T follicular helper cell (primary cell): ENCODE measurements around the gene DPYSL5.
A peak's percentile ranks its signal among the peaks of the same experiment; 100 is the strongest.

Source experiments
- DNase-seq: peaks from one replicate; pipeline ENCODE4 v3.0.0-alpha.2; 2020; ENCODE audit warnings: low read depth

The DPYSL5 gene

GRCh38 chr2:26968001-26968400 is 120.1 kb downstream of the DPYSL5 start:
- no peak for DNase-seq

GRCh38 chr2:26969077-26969844 is 121.3 kb downstream of the DPYSL5 start:
- DNase-seq = no peak

GRCh38 chr2:26970244-26970927 is 122.5 kb downstream of the DPYSL5 start, which contains the start of gene MAPRE3:
Gene MAPRE3 (plus strand): TSS chr2:26970637. CDS start chr2:27022219, 51,582 bp downstream.
- DNase-seq = peak; percentile 78

GRCh38 chr2:26970928-26971627 is 123.1 kb downstream of the DPYSL5 start:
- DNase-seq = no peak

- DNase-seq = no peak
Measured at GRCh38 chr2:26971911-26972786, 124.2 kb downstream of the DPYSL5 start.

- no peak for DNase-seq
Measured at GRCh38 chr2:26974352-26974751, 126.4 kb downstream of the DPYSL5 start.

- no peak for DNase-seq
Measured at GRCh38 chr2:26975102-26975501, 127.2 kb downstream of the DPYSL5 start.

- DNase-seq = no peak
Measured at GRCh38 chr2:26975656-26976055, 127.7 kb downstream of the DPYSL5 start.

- no peak for DNase-seq
Measured at GRCh38 chr2:26976237-26976636, 128.3 kb downstream of the DPYSL5 start.

GRCh38 chr2:26977012-26977411 is 129.1 kb downstream of the DPYSL5 start:
- DNase-seq = no peak

GRCh38 chr2:26978061-26978596 is 130.2 kb downstream of the DPYSL5 start:
- no peak for DNase-seq

- DNase-seq = no peak
Measured at GRCh38 chr2:26979741-26980140, 131.8 kb downstream of the DPYSL5 start.

- DNase-seq = no peak
Measured at GRCh38 chr2:26980971-26981370, 133.0 kb downstream of the DPYSL5 start.

- peak; percentile 3 for DNase-seq
Measured at GRCh38 chr2:26982102-26982742, 134.3 kb downstream of the DPYSL5 start.

- no peak for DNase-seq
Measured at GRCh38 chr2:26983746-26984145, 135.8 kb downstream of the DPYSL5 start.

- DNase-seq = no peak
Measured at GRCh38 chr2:26985807-26986206, 137.9 kb downstream of the DPYSL5 start.

GRCh38 chr2:26986576-26986975 is 138.6 kb downstream of the DPYSL5 start:
- DNase-seq = no peak

- no peak for DNase-seq
Measured at GRCh38 chr2:26988058-26988860, 140.3 kb downstream of the DPYSL5 start.

GRCh38 chr2:26989156-26989555 is 141.2 kb downstream of the DPYSL5 start:
- no peak for DNase-seq

- DNase-seq = no peak
Measured at GRCh38 chr2:26991717-26992116, 143.8 kb downstream of the DPYSL5 start.
